ENCODE measurements around the gene MAOB. TPM values are rescaled to one million over a fixed set of nuclear protein-coding genes. Genes with fewer than 3 reads are reported as not detected.

MAOB gene
- total and polyA plus RNA-seq, 9 of the 15 experiments (the other 6 are each of a cell fraction or from before 2014, with no cell fraction given), result 0.05 to 0.09 TPM; not detected in 7

GRCh38 chrX:43822014-43822413 lies 60.2 kb downstream of the MAOB start:
- H3K79me2 ChIP-seq (ENCODE audit: control insufficient read depth, insufficient read depth, low read length), result no peaks in the 10 kb centered on the region
- no TSS peak for BruUV-seq (replicated peaks)
- no peak overlapping the region for H3K27ac ChIP-seq (ENCODE audit: extremely low read depth, low read depth, low read length)
- no peaks in the 10 kb centered on the region for H3K9me1 ChIP-seq (ENCODE audit: control insufficient read depth, insufficient read depth, low read length)
- no peaks in the 10 kb centered on the region for H3K4me1 ChIP-seq (replicated peaks in 1 of 2; ENCODE audit: control insufficient read depth in 2 of 2, insufficient read depth in 2 of 2, low read length in 2 of 2)
- H3K9ac ChIP-seq (ENCODE audit: insufficient read depth in 1 of 2, low read depth in 2 of 2, low read length in 2 of 2), result no peak overlapping the region
- WGBS (ENCODE audit: insufficient coverage, low coverage, missing lambda C conversion rate), result 0% methylated on average over 1 of the region's 1 CpG
- CTCF ChIA-PET (ENCODE audit: low intra/inter-chr PET ratio), result no interaction called here
- no peaks in the 10 kb centered on the region for H3K36me3 ChIP-seq (ENCODE audit: control insufficient read depth, insufficient read depth, low read length)
- H3K4me3 ChIP-seq, result no peak overlapping the region
- TF ChIP-seq ZNF280B (CRISPR knock-in tag; IDR thresholded peaks at IDR 0.05) (no peak), TRIM24 (IDR thresholded peaks at IDR 0.05) (no peak), ATF2 (CRISPR knock-in tag; IDR thresholded peaks at IDR 0.05) (no peak), ZNF3 (CRISPR knock-in tag; IDR thresholded peaks at IDR 0.05) (no peak), MTA3 (IDR thresholded peaks at IDR 0.05; ENCODE audit: borderline replicate concordance) (no peak), FOXK2 (conservative IDR thresholded peaks at IDR 0.05 in 1 of 2, IDR thresholded peaks at IDR 0.05 in 1 of 2; ENCODE audit: low read depth in 2 of 2) (no peak), ZNF253 (CRISPR knock-in tag; conservative IDR thresholded peaks at IDR 0.05) (no peak)
- H3K27me3 ChIP-seq (ENCODE audit: control insufficient read depth in 2 of 2, insufficient read depth in 2 of 2, low read length in 2 of 2), result no peaks in the 10 kb centered on the region
- no peak overlapping the region for H2AFZ ChIP-seq (ENCODE audit: low read depth, low read length)
- H3K9me3 ChIP-seq (replicated peaks; ENCODE audit: control insufficient read depth, insufficient read depth, low read depth, low read length), result no peaks in the 10 kb centered on the region
- FAIRE-seq (no peak), ATAC-seq (no peak), DNase-seq (ENCODE audit: extremely low read depth in 1 of 4, low spot score in 3 of 4) (no peak)
- intact Hi-C loops (cut with micrococcal nuclease) (no loop called here), in situ Hi-C loops (cut with MboI) (no loop called here)
- H3K4me2 ChIP-seq (ENCODE audit: insufficient read depth, low read length), result no peak overlapping the region
- POLR2A ChIA-PET, result interaction anchor here (0.7 kb wide), 1 partner anchor 108 kb away, joined by 3 read pairs; no protein-coding TSS in a partner anchor
- no peaks in the 10 kb centered on the region for H4K20me1 ChIP-seq (replicated peaks; ENCODE audit: control insufficient read depth, insufficient read depth, low read length)

Measured in K562 (cell line).